GM18909 (cell line): ENCODE data around the gene OR4X2.
"Not testable (repeated sequence)": the region's sequence is repeated elsewhere in the genome, so short reads cannot be mapped to it uniquely, and the experiment has no call there.

Source experiments
- ATAC-seq: cut with Tn5 transposase; IDR thresholded peaks from one replicate; pipeline ENCODE4 v1.9.1; 2021; ENCODE audit warnings: mild to moderate bottlenecking; ENCODE audit not compliant: unreplicated experiment, poor library complexity

OR4X2 gene, protein sequence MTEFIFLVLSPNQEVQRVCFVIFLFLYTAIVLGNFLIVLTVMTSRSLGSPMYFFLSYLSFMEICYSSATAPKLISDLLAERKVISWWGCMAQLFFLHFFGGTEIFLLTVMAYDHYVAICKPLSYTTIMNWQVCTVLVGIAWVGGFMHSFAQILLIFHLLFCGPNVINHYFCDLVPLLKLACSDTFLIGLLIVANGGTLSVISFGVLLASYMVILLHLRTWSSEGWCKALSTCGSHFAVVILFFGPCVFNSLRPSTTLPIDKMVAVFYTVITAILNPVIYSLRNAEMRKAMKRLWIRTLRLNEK

DNA sequence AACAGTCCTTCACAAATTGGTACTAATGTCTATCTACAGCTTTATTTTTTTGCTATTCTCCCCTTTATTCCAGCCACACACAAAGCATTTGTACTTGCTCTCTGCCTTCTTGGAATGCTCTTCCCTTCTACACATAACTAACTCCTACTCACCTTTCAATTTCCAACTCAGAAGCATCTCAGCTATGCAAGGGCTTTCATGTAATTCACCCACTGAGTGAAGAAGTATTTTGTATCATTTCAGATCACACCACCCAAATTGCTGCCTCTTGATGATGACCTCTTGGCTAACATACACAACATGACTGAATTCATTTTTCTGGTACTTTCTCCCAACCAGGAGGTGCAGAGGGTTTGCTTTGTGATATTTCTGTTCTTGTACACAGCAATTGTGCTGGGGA is at the start of gene OR4X2:
Gene OR4X2, plus strand, starts transcription at position 301 of the 400 bp plus-strand sequence. Its CDS starts 0 bp downstream, at position 301.
- no peak for ATAC-seq

DNA sequence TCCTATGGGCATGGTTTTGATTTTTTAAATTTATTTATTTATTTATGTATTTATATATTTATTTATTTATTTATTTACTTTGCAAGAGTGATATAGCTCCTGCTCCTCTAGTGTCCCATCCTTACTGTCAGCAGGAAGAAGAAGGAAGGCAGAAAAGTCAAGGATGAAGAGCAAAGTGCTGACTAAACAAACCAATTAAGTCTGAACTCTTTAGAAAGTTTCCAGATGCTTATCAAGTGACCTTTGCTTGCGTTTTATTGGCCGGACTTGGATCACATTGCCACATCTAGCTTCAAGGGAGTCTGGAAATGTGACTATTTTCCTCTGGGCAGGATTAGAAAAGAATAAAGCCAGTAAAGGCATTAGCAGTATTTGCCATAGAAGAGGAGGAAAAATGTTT is 37.0 kb upstream of the OR4X2 start:
- no peak for ATAC-seq

DNA sequence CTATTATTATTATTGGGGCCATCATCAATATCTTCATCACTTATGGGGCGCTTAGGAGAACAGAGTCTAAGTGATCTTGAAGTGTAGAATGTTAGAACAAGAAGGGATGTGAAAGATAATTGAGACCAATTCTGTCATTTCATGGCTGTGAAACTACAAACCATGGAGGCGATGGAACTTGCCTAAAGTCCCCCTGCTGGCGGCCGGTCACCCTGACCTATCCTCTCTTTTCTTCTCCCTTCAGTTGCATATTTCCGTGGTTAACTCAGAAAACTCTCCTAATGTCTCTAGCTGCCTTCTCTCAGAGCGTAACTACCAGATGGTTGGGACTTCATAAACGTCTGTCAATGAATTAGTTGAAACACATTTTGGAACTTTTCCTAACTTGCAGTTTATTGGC is 34.9 kb upstream of the OR4X2 start:
- no peak for ATAC-seq

DNA sequence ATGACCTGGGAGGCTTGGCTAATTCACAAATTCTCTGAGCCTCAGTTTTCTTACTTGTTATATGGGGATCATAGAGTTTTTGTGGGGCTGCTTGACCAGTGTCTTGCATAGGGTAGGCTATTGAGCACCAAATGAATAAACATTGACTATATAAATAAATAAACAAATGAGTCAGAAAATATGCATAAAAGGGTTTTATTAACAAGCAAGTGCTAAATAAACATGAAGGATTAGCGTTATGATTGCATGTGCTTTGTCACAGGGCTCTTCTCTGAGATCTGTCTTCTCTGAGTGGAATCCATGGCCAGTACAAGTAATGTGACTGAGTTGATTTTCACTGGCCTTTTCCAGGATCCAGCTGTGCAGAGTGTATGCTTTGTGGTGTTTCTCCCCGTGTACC is 28.4 kb upstream of the OR4X2 start, which contains the start of gene OR4B1:
Gene OR4B1, plus strand, starts transcription at position 301 of the 400 bp plus-strand sequence. Its CDS starts 0 bp downstream, at position 301.
- no peak for ATAC-seq

DNA sequence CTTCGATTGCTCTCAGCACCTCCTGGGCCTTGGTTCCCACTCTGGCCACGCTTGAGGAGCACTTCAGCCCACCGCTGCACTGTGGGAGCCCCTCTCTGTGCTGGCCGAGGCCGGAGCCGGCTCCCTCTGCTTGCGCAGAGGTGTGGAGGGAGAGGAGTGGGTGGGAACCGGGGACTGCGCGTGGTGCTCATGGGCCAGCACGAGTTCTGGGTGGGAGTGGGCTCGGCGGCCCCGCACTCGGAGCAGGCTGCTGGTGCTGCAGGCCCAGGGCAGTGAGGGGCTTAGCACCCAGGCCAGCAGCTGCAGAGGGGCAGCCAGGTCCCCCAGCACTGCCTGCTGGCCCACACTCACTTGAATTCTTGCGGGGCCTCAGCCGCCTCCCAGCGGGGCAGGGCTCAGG is 16.1 kb upstream of the OR4X2 start:
- ATAC-seq: no peak

DNA sequence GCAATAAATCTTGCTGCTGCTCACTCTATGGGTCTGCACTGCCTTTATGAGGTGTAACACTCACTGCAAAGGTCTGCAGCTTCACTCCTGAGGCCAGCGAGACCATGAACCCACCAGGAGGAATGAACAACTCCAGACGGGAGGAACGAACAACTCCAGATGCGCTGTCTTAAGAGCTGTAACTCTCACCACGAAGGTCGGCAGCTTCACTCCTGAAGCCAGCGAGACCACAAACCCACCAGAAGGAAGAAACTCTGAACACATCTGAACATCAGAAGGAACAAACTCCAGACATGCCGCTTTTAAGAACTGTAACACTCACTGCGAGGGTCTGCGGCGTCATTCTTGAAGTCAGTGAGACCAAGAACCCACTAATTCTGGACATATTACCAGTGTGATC is 14.8 kb upstream of the OR4X2 start:
- not testable (repeated sequence) for ATAC-seq

DNA sequence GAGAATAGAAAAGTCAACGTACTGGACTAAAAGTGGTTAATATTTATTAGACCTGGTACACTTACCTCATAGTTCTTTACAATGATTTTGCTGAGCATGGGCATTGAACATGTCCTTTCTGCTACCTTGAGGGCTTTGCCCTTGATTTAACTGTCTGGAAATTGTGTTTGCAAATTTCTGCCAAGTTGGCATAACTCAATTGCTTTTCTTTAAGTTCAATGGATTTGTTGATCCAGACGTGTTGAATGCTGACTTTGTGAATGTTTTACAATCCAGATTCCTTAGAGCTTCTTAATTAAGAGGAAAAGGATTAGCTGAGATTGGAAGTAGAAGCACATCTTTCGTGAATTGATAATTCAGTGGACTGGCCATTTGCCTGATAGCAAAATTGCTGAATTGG is 7.2 kb upstream of the OR4X2 start:
- no peak for ATAC-seq

DNA sequence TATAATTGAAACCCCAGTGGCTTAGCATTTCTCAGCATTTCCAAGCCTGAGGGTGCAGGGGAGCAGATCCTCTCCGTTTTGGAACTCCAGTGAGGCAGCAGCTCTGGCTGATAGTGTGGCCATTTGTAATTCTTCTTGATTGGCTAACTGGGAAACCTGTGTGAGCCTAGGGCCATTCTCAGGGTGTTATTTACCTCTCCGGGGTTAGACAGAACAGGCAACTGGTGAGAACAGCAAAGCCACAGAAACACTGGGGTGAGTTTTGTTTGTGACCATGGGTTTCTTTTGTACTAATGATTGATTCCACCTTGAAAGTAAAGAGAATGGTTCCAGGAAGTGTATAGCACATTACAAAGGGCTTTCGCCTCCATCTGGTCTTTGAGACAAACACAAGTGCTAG is 2.4 kb upstream of the OR4X2 start:
- no peak for ATAC-seq

DNA sequence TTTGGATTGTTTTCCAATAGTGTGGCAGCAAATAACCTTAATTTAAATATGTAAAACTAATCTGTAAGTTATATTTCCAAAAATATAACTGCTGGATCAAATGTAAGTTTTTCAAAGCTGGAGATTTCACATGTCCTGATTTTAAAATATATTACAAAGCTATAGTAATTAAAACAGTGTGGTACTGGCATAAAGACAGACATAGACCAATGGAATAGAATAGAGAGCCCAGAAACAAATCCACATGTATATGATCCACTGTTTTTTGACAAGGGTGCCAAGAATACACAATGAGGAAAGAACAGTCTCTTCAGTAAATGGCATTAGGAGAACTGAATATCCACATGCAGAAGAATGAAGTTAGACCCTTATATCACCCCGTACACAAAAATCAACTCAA is 4.0 kb downstream of the OR4X2 start:
- ATAC-seq: no peak

DNA sequence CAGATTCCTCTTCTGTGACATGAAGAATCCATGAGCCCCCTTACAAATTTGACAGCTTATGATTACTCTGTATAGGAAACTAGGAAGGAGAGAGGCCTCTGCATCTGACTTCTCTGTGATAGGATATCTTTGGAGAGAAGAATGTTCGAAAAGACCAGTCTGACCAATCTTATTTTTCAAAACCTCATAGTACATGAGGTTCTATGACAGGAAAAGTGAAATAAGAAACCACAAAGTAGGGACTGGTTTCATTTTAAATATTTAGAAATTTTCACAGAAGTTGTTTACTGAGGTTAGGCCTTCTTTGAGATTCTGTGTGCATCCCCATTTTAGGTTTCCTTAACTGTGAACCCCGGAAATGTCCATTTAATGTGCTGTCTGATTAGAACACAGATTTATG is 16.7 kb downstream of the OR4X2 start:
- no peak for ATAC-seq

DNA sequence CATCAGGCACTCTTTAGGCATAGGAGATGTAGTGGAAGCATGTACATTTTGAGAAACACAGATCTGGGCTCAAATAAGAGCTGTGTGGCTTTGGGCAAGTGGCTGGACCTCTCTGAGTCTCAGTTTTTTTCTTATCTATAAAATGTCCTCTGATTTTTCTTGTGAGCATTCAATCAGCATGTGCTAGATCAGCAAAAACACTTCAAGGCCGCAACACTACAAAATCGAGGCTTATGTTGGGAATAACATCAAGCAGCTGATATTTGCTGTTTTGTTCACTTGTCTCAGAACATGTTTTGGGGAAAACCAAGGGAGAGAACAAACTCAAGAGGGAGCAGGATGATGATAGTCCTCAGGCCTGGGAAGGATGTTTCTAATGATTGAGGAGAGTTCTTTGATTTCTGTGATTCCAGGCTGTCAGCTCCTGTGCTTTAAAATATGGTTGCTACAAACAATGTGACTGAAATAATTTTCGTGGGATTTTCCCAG is 18.6 kb downstream of the OR4X2 start, which contains the start of gene OR4X1:
Gene OR4X1, plus strand, starts transcription at position 439 of the 489 bp plus-strand sequence. Its CDS starts 0 bp downstream, at position 439.
- no peak for ATAC-seq

DNA sequence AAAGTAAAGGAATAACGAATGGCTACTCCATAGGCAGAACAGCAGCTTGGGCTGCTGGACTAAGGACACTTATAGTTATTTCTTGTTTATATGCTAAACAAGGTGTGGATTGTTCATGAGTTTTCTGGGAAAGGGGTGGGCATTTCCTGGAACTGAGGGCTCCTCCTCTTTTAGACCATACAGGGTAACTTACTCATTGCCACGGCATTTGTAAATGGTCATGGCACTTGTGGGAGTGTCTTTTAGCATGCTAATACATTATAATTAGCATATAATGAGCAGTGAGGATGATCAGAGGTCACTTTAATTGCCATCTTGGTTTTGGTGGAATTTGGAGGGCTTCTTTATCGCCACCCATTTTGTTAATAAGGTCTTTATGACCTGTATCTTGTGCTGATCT is 25.7 kb downstream of the OR4X2 start:
- ATAC-seq: no peak

DNA sequence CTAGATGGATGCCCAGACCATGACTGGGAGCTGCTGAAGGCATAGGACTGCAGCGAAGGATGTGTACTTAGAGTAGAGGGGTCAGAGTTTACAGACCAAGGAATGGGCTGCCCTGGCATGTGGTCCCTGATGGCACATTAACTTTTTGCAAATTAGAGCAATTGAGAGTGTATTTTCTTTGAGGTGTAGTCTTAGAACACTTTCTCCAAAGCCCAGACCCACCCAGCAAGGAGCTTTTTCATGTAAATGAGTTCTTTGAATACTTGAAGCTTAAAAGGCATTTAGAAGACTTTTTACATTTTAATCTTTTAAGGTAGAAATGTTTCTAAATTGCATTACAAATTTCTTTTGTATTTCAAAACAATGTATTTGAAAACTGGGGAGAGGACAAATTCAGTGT is 27.7 kb downstream of the OR4X2 start:
- ATAC-seq: no peak
